ENCODE measurements around the gene FOXN3.

DNA sequence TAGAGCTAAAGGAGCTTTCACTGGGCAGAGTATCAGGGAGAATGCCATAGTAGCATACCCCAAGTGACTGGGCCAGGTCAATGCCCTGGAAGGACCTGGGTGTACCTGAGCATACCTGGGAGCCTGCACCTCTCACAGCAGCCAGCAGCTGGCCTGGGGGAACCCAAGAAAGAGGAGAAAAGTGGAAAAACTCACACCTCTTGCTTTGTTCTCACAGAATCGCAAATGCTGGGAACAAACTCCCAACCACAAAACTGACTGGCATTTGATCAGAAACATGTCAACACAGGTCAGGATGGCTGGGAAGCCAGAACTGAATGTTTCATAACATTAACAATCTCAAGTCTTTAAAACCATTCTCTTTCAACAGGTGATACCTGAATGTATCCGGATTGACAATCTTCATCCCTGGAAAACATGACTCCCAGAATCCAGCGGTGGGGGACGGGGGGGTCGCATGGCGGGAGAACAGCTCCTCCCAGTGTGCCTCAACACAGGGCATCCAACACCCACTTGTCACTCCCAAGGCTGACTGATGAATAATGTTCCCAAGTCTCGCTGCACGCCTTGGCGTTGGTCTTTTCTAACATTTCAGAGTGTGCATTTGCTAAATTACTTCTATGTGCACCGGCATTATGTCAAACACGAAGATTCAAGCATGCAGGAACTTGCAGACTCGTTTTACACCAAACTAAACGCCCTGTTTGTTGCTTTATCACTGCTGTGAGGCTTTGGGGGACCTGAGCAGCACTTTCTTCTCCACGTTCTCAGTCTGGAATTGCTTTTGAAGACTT lies 7.9 kb downstream of the FOXN3 start:
- TF ChIP-seq, protein P1, sequence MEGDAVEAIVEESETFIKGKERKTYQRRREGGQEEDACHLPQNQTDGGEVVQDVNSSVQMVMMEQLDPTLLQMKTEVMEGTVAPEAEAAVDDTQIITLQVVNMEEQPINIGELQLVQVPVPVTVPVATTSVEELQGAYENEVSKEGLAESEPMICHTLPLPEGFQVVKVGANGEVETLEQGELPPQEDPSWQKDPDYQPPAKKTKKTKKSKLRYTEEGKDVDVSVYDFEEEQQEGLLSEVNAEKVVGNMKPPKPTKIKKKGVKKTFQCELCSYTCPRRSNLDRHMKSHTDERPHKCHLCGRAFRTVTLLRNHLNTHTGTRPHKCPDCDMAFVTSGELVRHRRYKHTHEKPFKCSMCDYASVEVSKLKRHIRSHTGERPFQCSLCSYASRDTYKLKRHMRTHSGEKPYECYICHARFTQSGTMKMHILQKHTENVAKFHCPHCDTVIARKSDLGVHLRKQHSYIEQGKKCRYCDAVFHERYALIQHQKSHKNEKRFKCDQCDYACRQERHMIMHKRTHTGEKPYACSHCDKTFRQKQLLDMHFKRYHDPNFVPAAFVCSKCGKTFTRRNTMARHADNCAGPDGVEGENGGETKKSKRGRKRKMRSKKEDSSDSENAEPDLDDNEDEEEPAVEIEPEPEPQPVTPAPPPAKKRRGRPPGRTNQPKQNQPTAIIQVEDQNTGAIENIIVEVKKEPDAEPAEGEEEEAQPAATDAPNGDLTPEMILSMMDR (IDR thresholded peaks at IDR 0.05; ENCODE audit: low read depth, low read length): no peak
- TF ChIP-seq EZH2phosphoT487 (IDR thresholded peaks at IDR 0.05; ENCODE audit: low read depth): no peak

All from OCI-LY3 (cell line).